ENCODE results near the gene GPRC5D.

GPRC5D gene

DNA sequence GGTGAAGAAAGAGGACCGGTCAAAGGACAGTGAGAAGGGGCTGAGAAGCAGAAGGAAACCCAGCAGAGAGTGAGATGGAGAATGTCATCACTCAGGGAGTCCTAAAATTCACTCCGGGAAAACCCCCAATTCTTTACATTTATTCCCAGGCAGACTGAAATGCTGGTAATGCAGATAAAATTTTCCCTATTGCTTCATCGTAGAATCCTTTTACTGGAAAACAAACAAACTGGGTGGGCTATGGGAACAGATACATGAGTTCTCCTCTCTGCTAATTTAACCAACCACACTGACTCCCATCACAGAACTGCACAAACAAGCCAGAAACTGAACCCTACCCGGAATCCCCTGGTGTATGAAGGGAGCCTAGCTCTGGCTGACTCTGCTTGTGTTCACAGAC, 27.2 kb upstream of the GPRC5D start:
- no peak for DNase-seq

DNA sequence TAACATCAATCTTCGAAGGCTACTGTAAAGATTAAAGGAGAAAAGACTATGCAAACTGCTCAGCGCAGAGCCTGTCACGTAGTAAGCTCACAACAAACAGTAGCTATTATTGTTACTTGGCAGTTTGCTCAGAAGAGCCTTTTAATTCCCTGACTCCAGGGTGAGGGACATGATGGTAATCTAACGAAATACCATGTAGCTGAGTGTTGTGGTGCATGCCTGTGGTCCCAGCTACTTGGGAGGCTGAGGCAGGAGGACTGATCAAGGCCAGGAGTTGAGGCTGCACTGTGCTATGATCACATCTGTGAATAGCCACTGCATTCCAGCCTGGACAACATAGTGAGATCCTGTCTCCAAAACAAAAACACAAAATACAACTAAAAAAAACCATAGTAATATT, 25.3 kb upstream of the GPRC5D start:
- DNase-seq, result no peak

DNA sequence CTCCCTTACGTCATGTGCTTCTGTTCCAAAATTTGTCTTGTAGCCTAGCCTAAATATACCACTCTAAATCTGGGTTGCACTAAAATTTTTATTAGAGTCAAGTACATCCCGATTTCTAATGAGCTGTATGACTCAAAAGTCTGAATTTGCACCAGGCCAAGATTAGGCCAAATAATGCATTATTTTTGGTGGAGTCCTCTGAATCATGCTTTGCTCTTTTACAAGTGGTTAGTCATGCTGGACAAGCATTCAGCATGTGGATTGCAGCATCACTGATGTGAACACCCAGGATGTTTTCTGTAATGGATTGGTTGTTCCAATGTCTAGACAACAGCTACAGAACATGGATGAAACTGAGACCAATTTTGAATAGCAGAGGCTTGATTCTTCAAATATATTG, 24.4 kb upstream of the GPRC5D start:
- DNase-seq, result peak; percentile 40 to 71 (median 56)

DNA sequence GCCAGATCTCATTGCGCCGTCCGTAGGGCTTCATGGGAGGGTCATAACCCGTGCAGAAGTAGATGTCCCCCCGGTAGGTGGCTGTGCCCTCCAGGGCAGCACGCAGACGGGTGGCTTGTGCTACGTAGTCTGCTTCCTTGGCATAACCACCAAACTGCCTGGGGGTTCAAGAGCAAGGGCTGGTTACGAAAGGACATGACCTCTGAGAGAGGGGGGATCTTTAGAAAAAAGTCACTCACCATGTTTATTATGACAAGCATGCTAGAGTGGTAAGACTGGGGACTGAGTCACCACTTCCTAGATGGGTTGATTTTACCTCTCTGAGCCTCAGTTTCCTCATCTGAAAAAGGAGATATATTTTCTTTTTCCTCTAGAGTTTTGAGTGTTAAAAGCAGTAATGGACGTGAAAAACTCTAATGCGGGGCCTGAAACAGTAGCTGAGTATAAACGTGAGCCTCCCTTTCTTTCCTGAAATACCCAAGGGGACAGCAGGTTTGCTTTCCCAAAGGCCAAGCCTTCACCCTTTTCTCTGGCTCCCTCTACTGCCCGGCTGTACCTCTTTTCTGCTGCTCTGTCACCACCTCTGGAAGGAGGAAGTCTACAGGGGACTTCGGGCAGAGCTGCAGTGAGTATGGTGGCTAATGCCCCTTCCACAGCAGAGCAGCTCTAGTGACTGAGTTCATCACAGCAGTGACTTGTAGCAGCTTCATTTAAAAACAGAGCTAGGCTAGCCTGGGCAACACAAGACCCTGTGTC, 23.5 kb upstream of the GPRC5D start:
- DNase-seq, result peak; percentile 27 to 75 (median 71)

DNA sequence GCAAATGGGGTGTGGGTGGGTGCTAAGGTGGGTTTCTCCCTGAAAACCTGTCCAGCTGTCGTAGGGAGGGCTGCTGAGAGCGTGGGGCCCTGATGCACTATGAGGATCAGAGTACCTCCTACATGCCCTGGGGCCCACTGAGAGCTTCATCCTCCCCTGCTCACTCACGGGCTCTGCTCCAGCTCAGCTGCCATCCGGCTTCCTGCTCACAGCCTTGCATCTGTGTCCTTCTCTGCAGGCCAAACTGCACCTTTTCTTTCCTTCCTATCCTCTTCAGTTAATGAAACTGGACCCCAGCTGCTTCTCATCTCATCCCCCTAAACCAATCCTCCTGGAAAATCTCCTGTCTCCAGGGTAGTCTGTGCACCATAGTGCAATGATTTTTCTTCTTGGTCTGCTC, 22.2 kb upstream of the GPRC5D start:
- no peak for DNase-seq

DNA sequence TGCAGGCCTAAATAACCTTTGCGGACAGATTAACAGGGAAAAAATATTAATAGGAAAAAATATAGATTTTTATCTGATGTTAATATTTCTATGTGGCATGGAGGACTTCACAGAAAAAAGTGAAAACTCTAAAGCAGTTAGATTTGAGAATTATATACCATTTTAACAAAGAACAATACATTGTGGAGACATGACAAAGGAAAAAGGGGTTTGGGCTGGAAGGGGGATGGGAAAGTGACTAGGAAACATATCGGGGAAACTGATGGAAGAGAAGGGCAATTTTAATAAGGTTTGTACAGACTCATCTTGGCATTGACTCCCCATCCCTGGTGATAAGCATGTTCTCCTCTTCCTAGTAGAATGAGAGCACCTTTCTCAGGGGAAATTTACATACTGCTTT, 21.0 kb upstream of the GPRC5D start:
- DNase-seq, result no peak

DNA sequence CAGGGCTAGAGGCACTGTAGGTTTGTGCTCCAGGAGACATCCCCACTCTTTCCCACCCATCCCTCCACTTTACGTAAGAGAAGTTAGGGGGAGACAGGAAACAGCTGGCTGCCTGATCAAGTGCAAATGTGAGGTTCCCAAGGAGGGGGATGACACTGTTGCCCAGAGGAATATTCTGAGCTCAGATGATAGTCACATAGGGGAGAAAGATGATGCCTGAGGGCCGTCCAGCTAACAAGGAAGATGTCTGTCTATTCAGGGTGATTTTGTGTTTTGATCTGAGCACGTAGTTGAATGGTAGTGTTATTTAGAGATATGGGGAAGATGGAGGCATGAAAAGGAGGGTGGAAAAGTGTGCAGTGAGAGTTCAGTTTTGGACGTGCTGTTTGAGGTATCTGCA, 13.9 kb upstream of the GPRC5D start:
- DNase-seq, result no peak

DNA sequence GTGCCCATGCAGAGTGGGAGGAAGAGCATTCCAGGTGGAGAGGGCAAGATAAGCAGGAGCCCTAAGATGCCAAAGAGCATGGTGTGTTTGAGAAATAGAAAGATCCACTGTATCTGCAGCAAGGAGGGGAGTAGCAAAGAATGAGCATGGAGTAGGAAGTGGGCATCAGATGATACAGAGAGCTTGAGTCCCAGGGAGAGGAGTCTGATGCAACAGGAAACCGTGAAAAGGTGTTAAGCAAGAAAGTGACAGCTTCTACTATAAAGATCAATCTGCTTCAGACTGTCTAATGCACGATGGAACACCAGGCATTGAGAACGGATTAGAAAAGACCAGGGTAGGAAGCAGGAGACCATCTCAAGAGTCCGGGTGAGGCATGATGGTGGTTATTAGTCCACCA, 12.3 kb upstream of the GPRC5D start:
- peak in 3 of 4 experiments; percentile 11 to 32 (median 30) for DNase-seq

DNA sequence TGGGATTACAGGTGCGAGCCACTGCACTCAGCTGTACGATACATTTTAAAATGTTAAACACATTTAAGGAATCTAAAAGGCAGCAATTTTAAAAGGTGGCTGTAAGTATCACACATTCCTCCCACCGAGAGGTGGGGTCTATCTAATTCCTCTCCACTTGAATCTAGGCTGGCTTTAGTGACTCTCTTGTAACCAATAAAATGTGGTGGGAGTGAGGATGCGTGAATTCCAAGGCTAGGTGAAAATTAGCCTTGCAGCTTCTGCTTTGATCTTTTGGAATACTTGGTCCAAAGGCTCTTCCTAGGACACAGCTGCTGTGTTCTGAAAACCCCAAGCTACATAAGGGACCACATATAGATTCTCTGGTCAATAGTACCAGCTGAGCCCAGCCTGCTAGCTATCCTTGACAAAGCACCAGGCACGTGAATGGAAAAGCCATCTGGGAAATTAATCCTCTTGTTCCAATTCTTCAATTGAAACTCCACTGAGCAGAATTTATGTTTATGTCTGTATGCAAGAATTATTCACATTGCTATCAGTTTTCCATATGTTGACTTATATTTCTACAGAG, 8.8 kb upstream of the GPRC5D start:
- DNase-seq, result no peak

DNA sequence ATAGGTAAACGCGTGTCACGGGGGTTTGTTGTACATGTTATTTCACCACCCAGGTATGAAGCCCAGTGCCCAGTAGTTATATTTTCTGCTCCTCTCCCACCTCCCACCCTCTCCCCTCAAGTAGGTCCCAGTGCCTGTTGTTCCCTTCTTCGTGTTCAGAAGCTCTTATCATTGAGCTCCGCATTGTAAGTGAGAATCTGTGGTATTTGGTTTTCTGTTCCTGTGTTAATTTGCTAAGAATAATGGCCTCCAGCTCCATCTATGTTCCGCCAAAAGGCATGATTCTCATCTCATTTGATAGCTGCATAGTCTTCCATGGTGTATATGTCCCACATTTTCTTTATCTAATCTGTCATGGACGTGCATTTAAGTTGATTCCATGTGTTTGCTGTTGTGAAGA, 6.9 kb upstream of the GPRC5D start:
- no peak for DNase-seq

DNA sequence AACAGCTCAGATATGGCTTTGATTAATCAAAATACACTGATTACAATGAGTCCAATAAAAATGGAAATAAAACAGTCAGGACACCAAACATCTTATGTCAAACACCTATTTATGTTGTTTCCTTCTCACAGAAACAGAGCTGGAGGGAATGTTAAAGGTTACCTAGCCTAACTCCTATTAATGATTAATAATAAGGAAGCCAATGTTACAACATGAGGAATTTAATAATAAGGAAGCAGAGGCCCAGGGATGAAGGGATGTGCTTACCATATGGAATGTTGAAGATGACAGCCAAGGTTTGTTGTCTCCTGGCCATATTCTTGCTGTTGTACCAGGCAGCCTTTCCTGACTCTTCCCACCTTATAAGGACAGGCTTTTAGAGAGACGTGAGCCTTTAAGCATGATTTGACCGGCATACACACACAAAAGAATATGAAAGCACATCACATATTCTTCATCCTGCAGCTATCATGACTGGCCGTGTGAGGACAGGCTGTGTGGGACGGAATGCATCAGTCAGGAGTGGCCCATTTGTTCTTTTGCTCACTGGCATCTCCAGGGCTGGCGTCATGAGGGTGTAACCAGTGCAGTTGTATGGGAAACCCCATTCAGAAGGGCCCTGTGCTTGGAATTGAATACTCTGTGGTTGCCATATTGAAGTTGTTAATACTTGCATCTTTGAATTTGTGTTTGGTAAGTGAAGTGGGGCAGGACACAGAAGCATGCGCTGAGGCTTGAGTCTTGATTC, 3.1 kb upstream of the GPRC5D start:
- DNase-seq, result no peak

DNA sequence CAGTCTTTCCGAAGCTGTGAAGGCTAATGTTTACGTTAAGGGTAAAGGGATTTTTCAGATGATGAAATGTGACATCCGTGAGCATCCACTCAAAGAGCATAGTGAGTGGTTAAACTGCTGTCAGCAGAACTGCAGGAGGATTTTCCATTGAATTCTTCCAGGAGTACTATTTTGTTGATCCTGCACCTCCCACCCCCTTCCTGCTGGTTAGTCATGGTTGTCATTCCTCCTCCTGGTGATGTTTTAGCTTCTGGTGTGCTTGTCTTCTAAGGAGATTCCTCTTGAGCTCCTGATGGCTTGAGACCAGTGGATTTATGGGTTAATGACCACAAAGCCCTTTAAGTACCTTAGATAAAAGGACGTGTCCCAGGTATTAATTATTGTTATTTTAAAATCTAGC, 2.4 kb upstream of the GPRC5D start:
- no peak for DNase-seq

DNA sequence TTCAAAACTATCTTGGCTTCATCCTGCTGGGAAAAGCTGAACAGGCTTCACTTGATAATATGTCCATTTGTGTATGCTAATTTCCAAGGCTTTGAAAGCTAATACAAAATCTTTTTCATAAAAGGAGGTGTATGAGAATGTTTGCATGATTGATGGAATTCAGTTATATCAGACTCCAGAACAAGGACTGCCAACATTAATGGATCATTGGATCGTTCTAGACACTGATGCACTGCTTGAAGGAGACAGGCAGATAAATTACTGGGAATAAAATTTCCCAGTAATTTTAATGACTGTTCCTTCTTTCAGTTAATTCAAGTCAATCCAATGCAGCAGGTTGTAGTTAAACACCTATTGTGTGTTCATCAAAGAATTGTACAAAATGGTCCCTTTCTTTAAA, 466 bp downstream of the GPRC5D start:
- no peak for DNase-seq

DNA sequence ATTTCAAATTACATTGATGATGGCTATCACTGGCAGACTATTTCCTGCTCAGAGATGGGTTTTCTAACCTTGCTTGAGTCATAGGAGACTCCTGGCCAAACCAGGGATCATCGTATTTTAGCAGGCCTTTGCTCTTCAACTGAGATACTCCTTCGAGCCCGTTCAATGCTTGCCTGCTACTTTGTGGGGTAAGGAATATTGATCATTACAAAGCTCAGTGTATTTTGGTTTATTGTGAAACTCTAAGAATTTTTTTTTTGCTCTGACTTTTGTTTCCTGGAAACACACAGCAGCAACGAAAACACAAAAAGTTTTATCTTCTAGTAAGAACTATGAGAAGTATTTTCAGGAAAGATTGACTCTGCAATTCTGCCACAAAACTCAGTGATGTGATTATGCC, 4.1 kb downstream of the GPRC5D start:
- DNase-seq, result no peak

DNA sequence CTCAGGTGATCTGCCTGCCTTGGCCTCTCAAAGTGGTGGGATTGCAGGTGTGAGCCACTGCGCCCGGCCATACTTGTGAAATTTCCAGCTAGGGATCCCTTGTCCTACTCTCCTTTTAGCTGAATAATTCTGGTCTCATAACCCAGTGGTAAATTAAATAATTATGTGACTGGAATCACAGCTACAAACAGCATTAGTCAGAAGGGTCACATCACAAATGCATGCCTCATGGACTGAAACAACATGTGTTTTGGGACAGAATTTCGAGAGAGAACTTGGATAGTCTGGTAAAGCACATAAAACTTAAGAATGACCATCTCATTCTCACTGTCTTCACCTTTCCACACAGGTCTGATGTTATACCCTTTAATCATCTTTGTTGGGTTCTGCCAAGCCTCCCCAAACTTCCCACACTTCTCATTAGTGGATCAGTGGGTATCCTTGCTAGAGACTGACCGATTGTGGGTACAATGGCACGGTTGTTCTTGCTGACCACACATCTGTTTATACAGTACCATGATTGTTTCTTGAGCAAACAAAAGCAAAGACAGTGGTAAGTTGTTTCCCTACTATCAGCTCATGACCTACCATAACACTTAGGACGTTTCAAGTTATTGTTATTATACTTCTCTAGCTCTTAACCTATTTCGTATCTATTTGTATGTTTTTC, 5.1 kb downstream of the GPRC5D start:
- DNase-seq, result no peak

DNA sequence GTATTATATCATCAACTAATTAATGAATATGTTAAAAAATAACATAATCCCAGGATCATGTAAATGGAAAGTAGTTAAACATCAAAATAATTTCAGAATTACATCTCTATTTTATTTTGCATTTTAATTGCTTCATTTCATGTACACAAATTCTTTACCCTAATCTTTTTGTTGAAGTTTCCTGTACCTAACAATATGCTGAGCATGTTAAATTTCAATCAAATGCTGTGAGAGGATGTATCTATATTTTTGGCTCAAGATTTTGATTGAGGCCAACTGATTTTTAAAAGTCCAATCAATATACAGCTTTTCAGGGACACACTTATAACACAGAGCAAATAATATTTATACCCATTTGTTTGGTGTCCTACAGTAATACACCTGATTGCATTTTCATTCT, 6.4 kb downstream of the GPRC5D start:
- DNase-seq, result no peak

DNA sequence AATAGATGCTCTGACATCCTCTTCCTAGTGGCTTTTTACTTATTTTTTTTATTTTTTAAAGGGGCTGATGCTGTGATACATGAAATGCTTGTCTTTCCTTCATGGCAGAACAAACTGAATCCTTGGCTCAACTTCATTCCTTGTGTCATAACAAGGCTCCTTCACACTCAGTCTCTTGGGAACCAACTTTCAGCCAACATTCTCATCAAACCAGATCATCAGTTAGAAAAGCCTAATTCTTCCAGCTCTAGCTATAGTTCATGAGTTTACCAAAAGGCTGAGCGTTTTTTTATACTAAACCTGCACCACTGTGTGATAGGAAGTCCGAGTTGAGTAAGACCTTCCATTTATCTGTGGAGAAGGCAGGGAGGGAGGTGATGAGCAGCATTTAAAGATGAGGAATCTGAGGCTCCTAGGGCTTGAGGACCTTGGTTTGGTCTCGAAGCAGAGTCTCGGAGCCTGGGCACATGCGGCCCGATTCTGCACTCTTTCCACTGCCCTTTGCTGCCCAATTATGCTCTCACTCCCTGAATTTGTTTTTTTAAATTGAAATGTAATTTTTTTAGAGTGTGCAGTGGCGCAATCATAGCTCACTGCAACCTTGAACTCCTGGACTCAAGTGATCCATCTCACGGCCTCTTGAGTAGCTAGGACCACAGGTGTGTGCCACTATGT, 8.2 kb downstream of the GPRC5D start:
- DNase-seq, result no peak

DNA sequence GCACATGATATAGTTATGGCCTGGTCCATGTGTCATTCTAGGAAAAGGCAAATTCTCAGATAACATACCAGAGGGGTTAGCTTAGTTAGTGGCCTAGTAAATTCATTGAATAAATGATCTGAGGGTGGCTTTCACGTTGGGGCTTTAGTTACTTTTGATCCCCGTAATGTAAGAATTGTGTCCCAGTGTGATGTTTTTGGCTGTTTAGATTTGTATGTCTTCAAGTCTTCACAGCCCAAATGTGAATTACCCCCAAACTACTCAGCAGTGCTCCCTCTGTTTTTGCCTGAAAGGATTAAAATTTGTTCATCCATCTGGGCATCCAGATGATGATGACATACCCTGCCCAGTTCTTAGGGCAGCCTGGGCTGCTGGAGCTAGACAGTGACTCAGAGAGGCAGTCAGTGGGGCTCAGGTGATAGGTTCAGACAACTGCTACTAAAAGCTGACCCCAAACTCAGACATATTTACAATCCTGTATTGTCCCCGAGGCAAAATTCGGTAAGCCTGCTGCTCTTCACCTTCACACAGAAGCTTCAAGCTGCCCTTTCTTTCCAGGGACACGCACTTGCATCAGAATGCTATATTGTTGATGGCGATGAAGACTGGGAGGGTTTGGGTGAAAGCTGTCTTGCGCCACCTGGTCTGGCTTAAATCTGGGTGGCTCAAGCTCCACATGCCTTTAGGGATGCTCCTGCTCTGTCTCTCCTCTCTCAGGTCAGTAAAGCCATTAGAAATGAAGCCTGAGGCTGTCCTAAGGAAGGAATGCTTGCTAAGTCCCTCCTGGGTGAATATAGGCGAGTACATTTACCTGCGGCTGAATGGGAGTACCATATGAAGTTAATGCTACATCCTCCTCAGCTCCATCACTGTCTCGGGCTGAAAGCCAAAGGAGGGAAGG, 10.3 kb downstream of the GPRC5D start:
- DNase-seq, result no peak

DNA sequence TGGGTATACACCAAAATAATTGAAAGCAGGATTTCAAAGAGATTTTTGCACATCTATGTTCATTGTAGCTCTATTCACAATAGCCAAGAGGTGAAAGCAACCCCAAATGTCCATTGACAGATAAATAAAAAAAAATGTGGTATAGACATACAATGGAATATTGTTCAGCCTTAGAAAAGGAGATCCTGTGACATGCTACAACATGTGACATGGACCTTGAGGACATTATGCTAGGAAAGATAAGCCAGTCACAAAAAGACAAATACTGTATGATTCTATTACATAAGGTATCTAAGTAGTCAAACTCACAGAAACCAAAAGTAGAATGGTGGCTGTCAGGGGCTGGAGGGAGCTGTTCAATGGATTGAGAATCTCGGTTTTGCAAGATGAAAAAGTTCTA, 12.1 kb downstream of the GPRC5D start:
- no peak for DNase-seq

DNA sequence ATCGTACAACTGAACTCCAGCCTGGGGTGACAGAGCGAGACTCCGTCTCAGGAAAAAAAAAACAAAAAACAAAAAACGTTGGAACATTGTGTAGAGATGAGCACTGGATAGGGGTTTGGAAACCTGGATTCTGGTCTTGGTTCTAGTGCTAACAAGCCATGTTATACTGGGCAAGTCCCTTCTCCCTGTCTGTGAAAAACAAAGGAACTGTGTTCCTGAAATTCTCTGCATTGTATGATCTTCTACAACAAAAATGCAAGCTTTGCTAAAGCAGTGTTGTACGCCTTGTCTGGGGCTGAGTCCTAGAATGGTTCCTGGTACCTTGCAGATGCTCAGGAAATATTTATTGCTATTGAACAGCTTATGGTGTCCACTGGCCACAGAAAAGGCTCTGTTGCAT, 13.4 kb downstream of the GPRC5D start:
- no peak for DNase-seq

DNA sequence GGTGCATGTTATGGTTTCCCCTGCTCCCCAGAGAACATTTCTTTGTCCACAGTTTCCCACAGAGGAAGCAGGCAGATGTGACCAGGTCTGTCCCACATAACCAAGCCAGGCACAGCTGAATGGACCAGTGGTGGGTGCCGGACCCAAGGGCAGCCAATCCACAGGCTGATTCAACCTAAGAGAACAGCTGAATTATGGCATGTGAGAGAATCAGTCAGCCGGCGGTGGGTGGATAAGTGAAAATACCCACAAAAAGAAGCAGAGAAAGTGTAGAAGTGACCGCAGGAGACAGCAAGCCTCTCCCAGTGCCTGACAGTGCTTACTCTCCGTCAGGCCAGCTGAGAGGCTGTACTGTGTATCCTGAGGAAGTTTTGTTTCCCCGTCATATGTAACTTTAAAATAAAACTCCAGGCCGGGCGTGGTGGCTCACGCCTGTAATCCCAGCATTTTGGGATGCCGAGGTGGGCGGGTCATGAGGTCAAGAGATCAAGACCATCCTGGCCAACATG, 14.9 kb downstream of the GPRC5D start:
- no peak for DNase-seq

DNA sequence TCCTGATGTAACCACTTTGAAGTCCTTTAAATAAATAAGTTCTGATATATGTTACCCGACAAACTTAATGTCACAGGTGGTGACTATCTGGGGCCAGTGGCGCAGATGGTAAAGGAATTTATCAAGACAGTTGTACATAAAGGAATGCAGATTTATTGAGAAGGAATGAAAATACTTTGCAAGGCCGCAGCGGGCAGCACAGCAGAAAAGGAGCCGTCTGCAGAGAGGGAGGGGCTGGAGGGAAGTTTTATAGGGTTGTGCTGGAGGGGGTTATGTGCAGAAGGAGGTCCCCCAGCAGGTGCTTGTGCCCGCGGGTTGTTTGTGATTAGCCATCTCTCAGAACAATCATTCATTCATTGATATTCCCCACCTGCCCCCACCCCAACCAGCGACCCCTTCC, 17.4 kb downstream of the GPRC5D start:
- DNase-seq, result no peak
